Measurements from ENCODE around the gene SMIM15. TPM values are rescaled to one million over a fixed set of nuclear protein-coding genes. Genes with fewer than 3 reads are reported as not detected.

Gene SMIM15
- total RNA-seq, 1 experiment from 2014 or later, result 83.9 TPM

GRCh38 chr5:61184708-61185107 is 22.4 kb upstream of the SMIM15 start:
- intact Hi-C loops (cut with micrococcal nuclease), result no loop called here
- ATAC-seq, result no peak
- CTCF ChIA-PET, result no interaction called here
- no TSS peak for BruUV-seq (replicated peaks)
- no peaks in the 10 kb centered on the region for H3K79me2 ChIP-seq (ENCODE audit: insufficient read depth, low read length)
- no peaks in the 10 kb centered on the region for H3K36me3 ChIP-seq (ENCODE audit: control insufficient read depth in 1 of 2, insufficient read depth in 2 of 2, low read length in 2 of 2)
- no peak overlapping the region for H3K9ac ChIP-seq (ENCODE audit: low read length)
- RAD21 ChIA-PET (ENCODE audit: low non-redundant PET in 1 of 2, low total read pairs in 2 of 2, uncharacterized antibody in 2 of 2, unreplicated experiment in 2 of 2), result no interaction called here
- no peaks in the 10 kb centered on the region for H4K20me1 ChIP-seq (ENCODE audit: insufficient read depth)
- no peak overlapping the region for H3K4me3 ChIP-seq (replicated peaks in 1 of 2; ENCODE audit: low read depth in 1 of 2, low read length in 2 of 2)
- H3K27ac ChIP-seq (ENCODE audit: low read depth, low read length), result no peak overlapping the region
- no peak overlapping the region for H2AFZ ChIP-seq (ENCODE audit: low read depth, low read length, poor library complexity, severe bottlenecking)
- H3K9me3 ChIP-seq (ENCODE audit: control insufficient read depth in 1 of 2, insufficient read depth in 1 of 2, low read depth in 1 of 2, low read length in 2 of 2), result no peaks in the 10 kb centered on the region
- no peaks in the 10 kb centered on the region for H3K27me3 ChIP-seq (ENCODE audit: insufficient read depth, low read length)
- no peak for DNase-seq (ENCODE audit: low read depth, low spot score)
- POLR2A ChIA-PET, result no interaction called here
- H3K9me2 ChIP-seq (ENCODE audit: insufficient read depth), result no peaks in the 10 kb centered on the region
- no peaks in the 10 kb centered on the region for H3K4me1 ChIP-seq (ENCODE audit: control insufficient read depth in 1 of 2, insufficient read depth in 2 of 2, low read length in 2 of 2)
- no peak overlapping the region for H3K4me2 ChIP-seq (ENCODE audit: low read length)
- no peak for TF ChIP-seq FOSL1 (IDR thresholded peaks at IDR 0.05; ENCODE audit: low read depth)
- no peak for TF ChIP-seq TCF7L2 (IDR thresholded peaks at IDR 0.05; ENCODE audit: borderline replicate concordance, extremely low read depth, insufficient read depth, insufficient read length)
- TF ChIP-seq ATF3 (IDR thresholded peaks at IDR 0.05), result no peak
- TF ChIP-seq CEBPB (IDR thresholded peaks at IDR 0.05; ENCODE audit: low read depth), result no peak

- H3K4me1 ChIP-seq (ENCODE audit: control insufficient read depth in 1 of 2, insufficient read depth in 2 of 2, low read length in 2 of 2), result no peaks in the 10 kb centered on the region
- intact Hi-C loops (cut with micrococcal nuclease), result no loop called here
- H3K79me2 ChIP-seq (ENCODE audit: insufficient read depth, low read length), result no peaks in the 10 kb centered on the region
- no peaks in the 10 kb centered on the region for H4K20me1 ChIP-seq (ENCODE audit: insufficient read depth)
- ATAC-seq (no peak), DNase-seq (ENCODE audit: low read depth, low spot score) (no peak)
- TF ChIP-seq ELF1 (IDR thresholded peaks at IDR 0.05; ENCODE audit: borderline replicate concordance, low read depth), result no peak
- no peak for TF ChIP-seq REST (IDR thresholded peaks at IDR 0.05; ENCODE audit: low read depth)
- no peak for TF ChIP-seq ZFX (IDR thresholded peaks at IDR 0.05)
- TF ChIP-seq POLR2A (IDR thresholded peaks at IDR 0.05; ENCODE audit: borderline replicate concordance, extremely low read depth, insufficient read depth, insufficient read length), result no peak
- TF ChIP-seq CTCF (IDR thresholded peaks at IDR 0.05 in 2 of 3, conservative IDR thresholded peaks at IDR 0.05 in 1 of 3; ENCODE audit: borderline replicate concordance in 1 of 3, insufficient read depth in 1 of 3, low read depth in 2 of 3, low read length in 2 of 3), result no peak
- TF ChIP-seq EZH2phosphoT487 (IDR thresholded peaks at IDR 0.05; ENCODE audit: borderline replicate concordance), result no peak
- no peak for TF ChIP-seq SIN3A (IDR thresholded peaks at IDR 0.05; ENCODE audit: low read depth)
- TF ChIP-seq JUND (IDR thresholded peaks at IDR 0.05), result no peak
- no peak for TF ChIP-seq CEBPB (IDR thresholded peaks at IDR 0.05; ENCODE audit: low read depth)
- no peak for TF ChIP-seq CBX3 (IDR thresholded peaks at IDR 0.05; ENCODE audit: low read depth)
- no peak for TF ChIP-seq TCF7L2 (IDR thresholded peaks at IDR 0.05; ENCODE audit: borderline replicate concordance, extremely low read depth, insufficient read depth, insufficient read length)
- no peak for TF ChIP-seq EZH2 (IDR thresholded peaks at IDR 0.05)
- TF ChIP-seq RAD21 (IDR thresholded peaks at IDR 0.05; ENCODE audit: low read depth), result no peak
- TF ChIP-seq ZNF274 (IDR thresholded peaks at IDR 0.05; ENCODE audit: low read depth, low read length), result no peak
- no peak for TF ChIP-seq FOSL1 (IDR thresholded peaks at IDR 0.05; ENCODE audit: low read depth)
- no peak for TF ChIP-seq MAX (IDR thresholded peaks at IDR 0.05)
- H3K9ac ChIP-seq (ENCODE audit: low read length), result no peak overlapping the region
- ChIA-PET CTCF (no interaction called here), POLR2A (no interaction called here), RAD21 (ENCODE audit: low non-redundant PET in 1 of 2, low total read pairs in 2 of 2, uncharacterized antibody in 2 of 2, unreplicated experiment in 2 of 2) (no interaction called here)
- BruUV-seq (replicated peaks), result no TSS peak
- no peak overlapping the region for H3K4me3 ChIP-seq (replicated peaks in 1 of 2; ENCODE audit: low read depth in 1 of 2, low read length in 2 of 2)
- H3K9me3 ChIP-seq (ENCODE audit: control insufficient read depth in 1 of 2, insufficient read depth in 1 of 2, low read depth in 1 of 2, low read length in 2 of 2), result no peaks in the 10 kb centered on the region
- no peak overlapping the region for H3K27ac ChIP-seq (ENCODE audit: low read depth, low read length)
- H3K4me2 ChIP-seq (ENCODE audit: low read length), result no peak overlapping the region
- H2AFZ ChIP-seq (ENCODE audit: low read depth, low read length, poor library complexity, severe bottlenecking), result no peak overlapping the region
- no peaks in the 10 kb centered on the region for H3K9me2 ChIP-seq (ENCODE audit: insufficient read depth)
- H3K27me3 ChIP-seq (ENCODE audit: insufficient read depth, low read length), result no peaks in the 10 kb centered on the region
- no peaks in the 10 kb centered on the region for H3K36me3 ChIP-seq (ENCODE audit: control insufficient read depth in 1 of 2, insufficient read depth in 2 of 2, low read length in 2 of 2)
Observed at GRCh38 chr5:61183538-61183937, 21.3 kb upstream of the SMIM15 start.

All from HCT116 (cell line).